HG03039 (cell line): ENCODE results near the gene MID1IP1.

ENCODE experiments used
- ATAC-seq: cut with Tn5 transposase; IDR thresholded peaks from one replicate; pipeline ENCODE4 v1.9.1; 2021; ENCODE audit warnings: mild to moderate bottlenecking, moderate library complexity; ENCODE audit not compliant: unreplicated experiment

Gene MID1IP1

DNA sequence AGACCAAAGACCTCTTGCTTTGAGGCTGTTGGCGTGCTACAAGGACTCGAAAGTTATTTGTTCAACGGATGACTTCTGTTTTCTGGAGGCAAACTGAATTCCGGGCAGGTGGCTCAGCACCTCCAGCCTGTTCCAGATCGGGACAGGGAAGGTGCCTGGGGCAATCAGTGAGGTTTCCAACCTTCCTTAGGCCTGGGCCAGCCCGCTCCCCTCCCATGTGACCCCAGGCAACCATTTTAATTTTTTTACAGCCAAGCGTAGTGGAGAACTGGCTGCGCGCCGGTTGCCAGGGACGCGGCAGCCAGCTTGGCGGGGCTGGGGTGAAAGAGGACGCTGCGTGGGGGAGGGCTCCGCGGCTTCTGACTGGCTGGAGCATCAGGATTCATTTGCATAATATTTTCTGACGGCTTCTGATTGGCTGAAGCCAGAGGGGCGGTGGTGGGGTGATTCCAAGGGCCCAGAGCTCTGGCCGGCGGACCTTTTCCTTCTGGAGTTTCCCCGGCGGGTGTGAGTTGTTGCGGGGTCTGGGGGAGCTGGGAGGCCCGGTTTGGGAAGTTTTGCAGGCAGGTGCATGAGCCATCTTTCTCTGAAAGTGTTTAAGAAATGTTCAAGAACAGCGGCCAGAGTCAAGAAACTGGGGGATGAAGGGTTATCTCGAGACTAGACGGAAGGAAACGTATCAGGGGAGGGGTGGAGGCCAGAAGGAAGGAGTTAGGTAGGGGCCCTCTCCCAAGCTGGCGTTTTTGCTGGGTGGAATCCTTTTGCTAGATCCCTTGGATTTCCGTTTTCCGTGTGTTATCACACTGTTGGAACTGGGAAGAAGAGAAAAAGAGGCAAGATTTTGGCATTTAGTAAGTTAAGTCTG lies at the start of gene MID1IP1:
MID1IP1 (plus strand) TSS at position 479 of the 865 bp plus-strand sequence. CDS start 3,488 bp downstream, outside the sequence.
- ATAC-seq, result peak; percentile 37

DNA sequence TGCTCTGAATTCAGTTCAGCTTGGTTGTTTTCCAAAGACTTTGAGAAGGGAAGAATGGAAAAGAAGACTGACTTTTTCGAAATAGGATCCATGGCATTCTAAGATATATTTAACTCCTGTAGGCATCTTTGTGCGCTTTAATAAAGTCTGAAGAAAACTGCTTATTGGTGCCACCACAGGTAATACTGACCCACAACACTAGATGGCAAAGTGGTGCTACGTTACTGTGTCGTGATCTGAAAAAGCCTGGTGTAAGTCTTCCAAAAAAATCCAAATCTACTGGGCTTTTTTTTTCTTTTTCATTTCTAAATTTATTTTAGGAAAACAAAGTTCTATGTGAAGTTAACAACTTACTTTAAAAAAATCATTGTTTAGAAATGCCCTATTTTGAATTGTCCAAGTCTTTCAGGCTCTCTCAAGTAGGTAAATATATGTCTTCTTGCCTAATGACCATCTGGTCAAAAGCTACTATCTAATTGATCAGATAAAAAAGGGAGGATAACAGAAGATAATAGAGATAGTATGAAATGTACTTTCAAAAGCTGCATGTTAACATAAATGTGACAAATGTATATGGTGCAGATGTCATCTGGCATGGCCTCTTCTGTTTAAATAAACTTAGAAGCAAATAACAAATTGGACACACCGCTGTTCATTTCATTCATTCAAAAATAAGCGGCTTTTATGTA lies 47.0 kb upstream of the MID1IP1 start:
- no peak for ATAC-seq

DNA sequence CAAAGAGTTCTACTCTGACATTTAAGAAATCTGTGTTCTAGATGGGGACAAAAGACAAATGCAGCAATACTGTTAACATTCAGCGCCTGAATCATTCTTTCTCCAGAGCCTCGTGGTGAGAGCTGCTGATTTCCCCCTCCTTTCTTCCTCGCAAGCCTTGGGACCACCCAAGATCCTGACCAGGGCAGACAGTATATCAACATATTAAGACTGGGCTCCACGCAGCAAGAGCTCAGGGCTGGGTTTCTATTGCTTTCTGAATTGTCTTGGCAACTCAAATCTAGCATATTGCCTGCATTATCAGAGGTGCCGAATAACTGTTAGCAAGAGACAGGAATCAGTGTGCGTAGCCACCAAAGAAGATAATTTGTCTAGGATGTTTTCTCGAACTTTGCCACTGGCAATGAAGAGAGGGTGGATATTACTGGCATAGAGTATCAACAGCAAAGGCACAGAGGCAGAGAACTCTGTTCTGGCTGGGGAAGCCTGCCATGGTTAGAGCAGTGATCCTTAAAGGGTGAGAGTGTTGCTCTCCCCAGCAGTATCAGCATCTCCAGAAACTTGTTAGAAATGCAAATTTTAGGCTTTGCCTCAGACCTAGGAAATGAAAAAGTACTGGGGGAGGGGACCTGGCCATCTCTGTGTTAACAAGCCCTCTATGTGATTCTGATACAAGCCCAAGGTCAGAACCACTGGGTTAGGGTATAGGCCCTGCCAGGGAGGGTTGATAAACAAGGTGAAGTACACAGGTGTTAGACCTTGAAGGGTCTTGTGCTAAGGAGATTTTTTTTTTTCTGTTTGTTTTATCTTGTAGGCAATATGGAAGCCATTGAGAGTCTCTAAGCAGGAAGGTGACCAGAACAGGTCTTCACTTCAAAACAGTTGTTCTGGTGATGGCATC lies 46.2 kb upstream of the MID1IP1 start:
- ATAC-seq, result no peak

GRCh38 chrX:38760883-38761282 lies 40.4 kb upstream of the MID1IP1 start:
- ATAC-seq, result no peak

GRCh38 chrX:38768079-38768478 lies 33.2 kb upstream of the MID1IP1 start:
- ATAC-seq, result no peak

DNA sequence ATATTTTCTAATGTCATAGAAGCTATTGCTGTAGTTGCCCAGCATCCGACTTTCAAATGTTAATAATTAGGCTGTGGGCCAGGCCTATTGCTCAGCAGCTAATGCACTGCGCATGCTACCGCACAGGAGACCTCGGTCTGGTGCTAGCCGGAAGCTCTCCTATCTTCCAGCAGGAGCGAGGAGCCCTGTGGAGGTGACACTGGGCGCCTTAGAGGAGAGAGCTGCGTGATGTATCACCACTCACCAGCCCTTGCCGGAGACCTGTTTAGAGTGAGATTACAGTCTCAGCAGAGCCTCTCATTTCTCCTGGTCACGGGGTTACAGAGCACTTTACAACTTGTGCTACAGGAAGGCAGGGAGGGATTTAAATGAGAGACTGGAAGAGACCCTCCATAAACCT lies 31.1 kb upstream of the MID1IP1 start:
- ATAC-seq, result no peak

DNA sequence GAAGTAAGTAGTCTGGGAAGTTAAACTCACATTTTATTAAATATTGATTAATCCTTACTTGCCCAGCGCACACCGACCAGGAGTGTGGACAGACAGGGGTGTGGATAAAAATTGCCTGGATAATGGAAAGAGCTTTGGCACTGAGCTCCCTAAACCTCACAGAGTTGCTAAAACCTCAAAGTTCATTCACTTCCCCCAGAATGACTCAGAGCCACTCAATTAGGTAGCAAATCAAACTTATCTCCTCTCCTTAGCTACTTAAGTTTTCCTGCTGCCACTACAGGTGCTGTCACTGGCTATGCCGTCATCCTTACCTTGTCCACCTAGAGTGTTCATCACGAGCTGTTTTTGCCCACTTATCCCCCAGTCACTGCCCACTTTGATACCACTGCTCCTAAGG lies 27.0 kb upstream of the MID1IP1 start:
- ATAC-seq, result no peak

- no peak for ATAC-seq
Observed at GRCh38 chrX:38796946-38797345, 4.3 kb upstream of the MID1IP1 start.

DNA sequence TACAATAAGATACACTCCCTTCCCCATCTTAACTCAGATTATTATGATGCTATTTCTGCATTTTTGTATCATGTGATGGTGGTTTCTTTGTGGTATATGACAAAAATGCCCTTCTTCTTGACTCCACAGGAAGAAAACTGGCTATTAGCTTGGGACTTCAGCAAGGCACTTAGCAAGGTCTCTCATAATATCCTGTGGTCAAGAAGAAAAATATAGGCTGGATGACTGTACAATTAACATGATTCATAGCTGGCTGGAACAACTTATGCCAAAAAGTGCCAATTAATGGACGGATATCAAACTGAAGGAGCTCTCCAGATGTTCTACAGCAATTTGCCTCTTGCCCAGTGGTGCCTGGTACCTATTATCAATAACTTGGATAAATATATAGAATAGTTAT lies 2.3 kb upstream of the MID1IP1 start:
- no peak for ATAC-seq

DNA sequence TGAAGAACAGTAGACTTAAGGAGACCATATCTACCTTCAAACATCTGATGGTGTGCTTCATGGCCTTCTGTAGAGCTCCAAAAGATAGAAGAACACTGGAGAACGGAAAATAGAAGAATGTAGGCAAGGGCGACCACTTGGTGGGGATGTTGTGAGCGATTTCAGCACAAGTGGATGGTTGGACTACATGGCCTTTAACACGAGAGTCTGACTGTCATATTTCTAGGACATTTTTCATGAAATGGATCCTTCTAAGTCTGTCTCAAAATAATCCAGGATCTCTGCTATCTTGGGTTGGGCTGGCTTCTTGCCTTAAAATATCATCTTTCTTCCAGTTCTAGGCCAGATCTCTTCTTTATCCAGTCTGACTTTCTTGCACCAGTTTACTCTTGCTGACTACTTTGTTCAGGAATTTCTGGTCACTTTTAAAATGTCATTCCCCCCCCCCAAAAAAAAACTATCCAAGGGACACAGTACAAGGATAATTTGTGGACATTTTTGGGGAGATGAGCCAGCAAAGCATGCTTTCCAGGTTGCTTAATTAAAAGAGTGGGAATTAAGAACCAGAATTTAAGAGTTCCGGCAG lies 1.2 kb upstream of the MID1IP1 start:
- no peak for ATAC-seq

- ATAC-seq, result no peak
Observed at GRCh38 chrX:38803243-38803587, 2.0 kb downstream of the MID1IP1 start.

DNA sequence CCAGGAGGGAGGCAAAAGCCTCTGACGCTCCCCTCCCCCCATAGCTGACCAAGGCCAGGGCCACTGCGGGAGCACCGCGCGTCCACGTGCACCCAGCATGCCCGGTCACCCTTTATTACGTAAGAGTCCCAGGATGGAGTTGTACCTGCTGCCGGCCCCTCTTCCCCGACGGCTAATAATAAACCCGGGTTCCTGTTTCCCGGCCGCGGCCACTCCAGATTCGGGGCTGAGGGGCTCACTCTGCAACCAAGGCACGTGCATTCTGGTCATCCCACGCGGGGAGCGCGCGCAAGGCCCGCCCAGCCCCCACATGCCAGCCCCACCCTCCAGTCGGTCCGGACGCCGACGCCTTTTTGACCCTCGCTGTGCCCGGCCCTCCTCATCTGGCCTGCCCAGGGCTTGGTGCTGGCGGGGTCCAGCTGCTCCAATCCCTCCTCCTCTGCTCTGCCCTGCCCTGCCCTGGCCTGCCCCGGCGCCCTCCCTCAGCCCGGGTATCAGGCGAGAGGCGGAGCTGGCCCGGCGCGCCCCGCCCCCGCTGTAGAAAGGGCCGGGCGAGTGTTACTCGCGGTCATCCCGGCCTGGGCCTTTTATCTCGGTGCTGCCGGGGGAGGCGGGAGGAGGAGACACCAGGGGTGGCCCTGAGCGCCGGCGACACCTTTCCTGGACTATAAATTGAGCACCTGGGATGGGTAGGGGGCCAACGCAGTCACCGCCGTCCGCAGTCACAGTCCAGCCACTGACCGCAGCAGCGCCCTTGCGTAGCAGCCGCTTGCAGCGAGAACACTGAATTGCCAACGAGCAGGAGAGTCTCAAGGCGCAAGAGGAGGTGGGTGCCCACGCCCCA lies 2.6 kb downstream of the MID1IP1 start:
- peak; percentile 55 for ATAC-seq

GRCh38 chrX:38804432-38804681 lies 3.1 kb downstream of the MID1IP1 start:
- ATAC-seq, result no peak

DNA sequence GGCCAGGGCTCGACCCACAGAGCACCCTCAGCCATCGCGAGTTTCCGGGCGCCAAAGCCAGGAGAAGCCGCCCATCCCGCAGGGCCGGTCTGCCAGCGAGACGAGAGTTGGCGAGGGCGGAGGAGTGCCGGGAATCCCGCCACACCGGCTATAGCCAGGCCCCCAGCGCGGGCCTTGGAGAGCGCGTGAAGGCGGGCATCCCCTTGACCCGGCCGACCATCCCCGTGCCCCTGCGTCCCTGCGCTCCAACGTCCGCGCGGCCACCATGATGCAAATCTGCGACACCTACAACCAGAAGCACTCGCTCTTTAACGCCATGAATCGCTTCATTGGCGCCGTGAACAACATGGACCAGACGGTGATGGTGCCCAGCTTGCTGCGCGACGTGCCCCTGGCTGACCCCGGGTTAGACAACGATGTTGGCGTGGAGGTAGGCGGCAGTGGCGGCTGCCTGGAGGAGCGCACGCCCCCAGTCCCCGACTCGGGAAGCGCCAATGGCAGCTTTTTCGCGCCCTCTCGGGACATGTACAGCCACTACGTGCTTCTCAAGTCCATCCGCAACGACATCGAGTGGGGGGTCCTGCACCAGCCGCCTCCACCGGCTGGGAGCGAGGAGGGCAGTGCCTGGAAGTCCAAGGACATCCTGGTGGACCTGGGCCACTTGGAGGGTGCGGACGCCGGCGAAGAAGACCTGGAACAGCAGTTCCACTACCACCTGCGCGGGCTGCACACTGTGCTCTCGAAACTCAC lies 3.6 kb downstream of the MID1IP1 start:
- ATAC-seq, result no peak

DNA sequence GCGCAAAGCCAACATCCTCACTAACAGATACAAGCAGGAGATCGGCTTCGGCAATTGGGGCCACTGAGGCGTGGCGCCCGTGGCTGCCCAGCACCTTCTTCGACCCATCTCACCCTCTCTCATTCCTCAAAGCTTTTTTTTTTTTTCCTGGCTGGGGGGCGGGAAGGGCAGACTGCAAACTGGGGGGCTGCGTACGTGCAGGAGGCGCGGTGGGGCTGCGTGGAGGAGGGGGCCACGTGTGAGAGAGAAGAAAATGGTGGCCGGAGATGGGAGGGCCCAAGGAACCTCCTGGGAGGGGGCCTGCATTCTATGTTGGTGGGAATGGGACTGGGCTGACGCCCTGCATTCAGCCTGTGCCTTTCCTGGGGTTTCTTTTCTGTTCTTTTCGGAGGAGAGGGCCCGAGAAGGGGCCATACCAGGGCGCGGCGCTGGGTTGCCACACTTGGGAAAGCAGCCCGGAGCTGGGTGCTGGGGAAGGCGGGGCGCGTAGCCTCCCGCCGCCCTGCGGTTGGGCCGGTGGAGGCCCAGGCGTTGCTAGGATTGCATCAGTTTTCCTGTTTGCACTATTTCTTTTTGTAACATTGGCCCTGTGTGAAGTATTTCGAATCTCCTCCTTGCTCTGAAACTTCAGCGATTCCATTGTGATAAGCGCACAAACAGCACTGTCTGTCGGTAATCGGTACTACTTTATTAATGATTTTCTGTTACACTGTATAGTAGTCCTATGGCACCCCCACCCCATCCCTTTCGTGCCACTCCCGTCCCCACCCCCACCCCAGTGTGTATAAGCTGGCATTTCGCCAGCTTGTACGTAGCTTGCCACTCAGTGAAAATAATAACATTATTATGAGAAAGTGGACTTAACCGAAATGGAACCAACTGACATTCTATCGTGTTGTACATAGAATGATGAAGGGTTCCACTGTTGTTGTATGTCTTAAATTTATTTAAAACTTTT lies 4.5 kb downstream of the MID1IP1 start:
- peak; percentile 26 for ATAC-seq

GRCh38 chrX:38806875-38807621 lies 5.8 kb downstream of the MID1IP1 start:
- no peak for ATAC-seq

DNA sequence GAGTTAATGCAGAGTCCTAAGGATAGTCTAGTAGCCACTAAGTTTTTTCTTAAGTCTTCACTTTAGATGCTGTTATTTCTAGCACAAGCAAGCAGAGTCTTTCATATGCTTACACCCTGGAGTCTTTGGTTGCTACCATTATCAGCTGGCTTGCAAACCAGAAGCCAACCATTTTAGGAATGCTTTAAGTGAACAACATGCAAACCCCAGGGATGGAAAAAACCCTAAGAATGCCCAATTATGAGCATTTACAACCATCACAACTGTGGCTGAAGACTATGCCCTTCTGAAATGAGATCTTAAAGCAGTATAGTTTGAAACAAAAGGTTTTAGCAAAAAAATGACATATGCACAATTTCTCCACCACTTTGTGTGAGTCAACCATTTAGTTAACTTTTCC lies 6.6 kb downstream of the MID1IP1 start:
- no peak for ATAC-seq
